Measurements from ENCODE around the gene RNF20. TPM values are rescaled to one million over a fixed set of nuclear protein-coding genes. Genes with fewer than 3 reads are reported as not detected.

Gene RNF20
- total and polyA plus RNA-seq, 4 donors, result 8.3 to 13.9 (median 10.9) TPM

GRCh38 chr9:101592788-101593187 is 59.1 kb downstream of the RNF20 start:
- Histone ChIP-seq H3K27ac (ENCODE audit: low read depth in 1 of 2, low read length in 2 of 2) (no peak overlapping the region), H3K27me3 (ENCODE audit: control insufficient read depth in 4 of 4, insufficient read depth in 4 of 4, low read length in 3 of 4) (no peaks in the 10 kb centered on the region), H3K9me3 (ENCODE audit: control insufficient read depth in 4 of 4, low read length in 3 of 4) (no peaks in the 10 kb centered on the region), H3K4me3 (ENCODE audit: low read depth in 1 of 3, low read length in 3 of 3) (no peak overlapping the region), H3K36me3 (ENCODE audit: control insufficient read depth in 4 of 4, insufficient read depth in 3 of 4, low read depth in 1 of 4, low read length in 3 of 4) (no peaks in the 10 kb centered on the region), H3K9ac (ENCODE audit: low read depth in 1 of 2, low read length in 2 of 2) (no peak overlapping the region), H3K4me1 (ENCODE audit: control insufficient read depth in 4 of 4, insufficient read depth in 4 of 4, low read length in 3 of 4) (no peaks in the 10 kb centered on the region)
- no peak for DNase-seq (ENCODE audit: low spot score)
- TF ChIP-seq ZBTB33 (IDR thresholded peaks at IDR 0.05), result no peak
- TF ChIP-seq GABPA (IDR thresholded peaks at IDR 0.05 in 1 of 2, conservative IDR thresholded peaks at IDR 0.05 in 1 of 2), result no peak
- no peak for TF ChIP-seq JUND (IDR thresholded peaks at IDR 0.05)
- no peak for TF ChIP-seq REST (IDR thresholded peaks at IDR 0.05)
- TF ChIP-seq ATF3 (IDR thresholded peaks at IDR 0.05), result no peak

- H3K4me1 ChIP-seq (ENCODE audit: control insufficient read depth in 4 of 4, insufficient read depth in 4 of 4, low read length in 3 of 4), result no peaks in the 10 kb centered on the region
- WGBS, result 86% methylated on average over 2 of the region's 2 CpGs
Measured at GRCh38 chr9:101593345-101593744, 59.7 kb downstream of the RNF20 start.

More at GRCh38 chr9:101593345-101593744, 59.7 kb downstream of the RNF20 start:
- H3K27me3 ChIP-seq (ENCODE audit: control insufficient read depth in 4 of 4, insufficient read depth in 4 of 4, low read length in 3 of 4), result no peaks in the 10 kb centered on the region
- H3K9ac ChIP-seq (ENCODE audit: low read depth in 1 of 2, low read length in 2 of 2), result no peak overlapping the region
- H3K4me3 ChIP-seq (ENCODE audit: low read depth in 1 of 3, low read length in 3 of 3), result no peak overlapping the region
- no peak for TF ChIP-seq ZBTB33 (IDR thresholded peaks at IDR 0.05)
- no peak for TF ChIP-seq CTCF (IDR thresholded peaks at IDR 0.05; ENCODE audit: low read depth, low read length, missing input control)
- TF ChIP-seq NR2F2 (IDR thresholded peaks at IDR 0.05), result no peak
- TF ChIP-seq MAX (IDR thresholded peaks at IDR 0.05), result no peak
- no peak for TF ChIP-seq SP1 (IDR thresholded peaks at IDR 0.05)
- no peak for TF ChIP-seq FOXA1 (IDR thresholded peaks at IDR 0.05)
- DNase-seq (ENCODE audit: low spot score), result no peak
- H3K27ac ChIP-seq (ENCODE audit: low read depth in 1 of 2, low read length in 2 of 2), result no peak overlapping the region
- no peaks in the 10 kb centered on the region for H3K9me3 ChIP-seq (ENCODE audit: control insufficient read depth in 4 of 4, low read length in 3 of 4)
- H3K36me3 ChIP-seq (ENCODE audit: control insufficient read depth in 4 of 4, insufficient read depth in 3 of 4, low read depth in 1 of 4, low read length in 3 of 4), result no peaks in the 10 kb centered on the region
